Measurements from ENCODE around the gene DRG2. TPM values are rescaled to one million over a fixed set of nuclear protein-coding genes. Genes with fewer than 3 reads are reported as not detected.

Gene DRG2
- 43.0 and 43.7 TPM in 2 replicates for total RNA-seq

DNA sequence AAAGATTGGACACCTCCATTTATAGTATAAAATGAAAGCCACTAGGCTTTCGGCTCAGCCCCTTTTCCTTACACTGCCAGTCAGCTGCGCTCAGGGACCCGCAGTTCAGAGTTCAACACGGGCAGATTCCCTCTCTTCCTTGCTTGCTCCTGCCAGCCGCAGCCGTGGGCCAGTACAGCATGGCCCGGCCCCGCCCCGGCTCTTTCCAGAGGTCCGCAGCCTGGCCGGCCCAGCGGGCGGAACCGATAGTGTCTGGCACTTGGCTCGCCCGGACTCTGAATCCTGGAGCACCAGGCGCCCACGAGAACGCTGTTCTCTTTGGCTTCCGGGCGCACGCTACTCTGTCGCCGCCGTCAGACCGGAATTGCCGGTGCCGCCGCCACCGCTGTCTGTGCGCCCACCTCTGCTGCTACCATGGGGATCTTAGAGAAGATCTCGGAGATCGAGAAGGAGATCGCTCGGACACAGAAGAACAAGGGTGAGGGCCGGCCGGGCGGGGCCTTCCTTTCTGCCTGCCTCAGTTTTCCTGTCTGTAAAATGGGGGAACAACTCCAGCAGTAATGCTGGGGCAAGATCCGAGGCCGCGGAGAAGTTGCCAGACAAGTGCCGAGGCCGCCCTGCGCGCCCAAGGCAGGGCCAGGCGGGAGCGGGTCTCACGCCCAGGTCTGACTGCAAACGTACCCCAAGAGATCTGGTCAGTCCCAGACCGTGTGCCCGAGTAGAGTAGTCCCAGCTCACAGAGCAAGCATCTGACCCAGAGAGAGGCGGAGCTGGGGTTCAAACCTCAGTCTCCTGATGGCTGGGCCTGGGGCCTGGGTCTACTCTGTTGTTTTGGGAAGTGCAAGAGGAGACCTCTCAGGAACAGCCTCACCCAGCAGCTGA lies at the start of gene DRG2:
TSS of gene DRG2 (plus strand) at position 339 of the 882 bp plus-strand sequence. CDS start at position 415, 76 bp downstream.

GRCh38 chr17:18038861-18039534 lies 48.8 kb upstream of the DRG2 start, which contains the start of the genes ATPAF2 and GID4:
TSS of gene ATPAF2 (minus strand) at chr17:18039168. CDS start at chr17:18039013, 155 bp downstream.
TSS of gene GID4 (plus strand) at chr17:18039408. CDS start at chr17:18039465, 57 bp downstream.

DNA sequence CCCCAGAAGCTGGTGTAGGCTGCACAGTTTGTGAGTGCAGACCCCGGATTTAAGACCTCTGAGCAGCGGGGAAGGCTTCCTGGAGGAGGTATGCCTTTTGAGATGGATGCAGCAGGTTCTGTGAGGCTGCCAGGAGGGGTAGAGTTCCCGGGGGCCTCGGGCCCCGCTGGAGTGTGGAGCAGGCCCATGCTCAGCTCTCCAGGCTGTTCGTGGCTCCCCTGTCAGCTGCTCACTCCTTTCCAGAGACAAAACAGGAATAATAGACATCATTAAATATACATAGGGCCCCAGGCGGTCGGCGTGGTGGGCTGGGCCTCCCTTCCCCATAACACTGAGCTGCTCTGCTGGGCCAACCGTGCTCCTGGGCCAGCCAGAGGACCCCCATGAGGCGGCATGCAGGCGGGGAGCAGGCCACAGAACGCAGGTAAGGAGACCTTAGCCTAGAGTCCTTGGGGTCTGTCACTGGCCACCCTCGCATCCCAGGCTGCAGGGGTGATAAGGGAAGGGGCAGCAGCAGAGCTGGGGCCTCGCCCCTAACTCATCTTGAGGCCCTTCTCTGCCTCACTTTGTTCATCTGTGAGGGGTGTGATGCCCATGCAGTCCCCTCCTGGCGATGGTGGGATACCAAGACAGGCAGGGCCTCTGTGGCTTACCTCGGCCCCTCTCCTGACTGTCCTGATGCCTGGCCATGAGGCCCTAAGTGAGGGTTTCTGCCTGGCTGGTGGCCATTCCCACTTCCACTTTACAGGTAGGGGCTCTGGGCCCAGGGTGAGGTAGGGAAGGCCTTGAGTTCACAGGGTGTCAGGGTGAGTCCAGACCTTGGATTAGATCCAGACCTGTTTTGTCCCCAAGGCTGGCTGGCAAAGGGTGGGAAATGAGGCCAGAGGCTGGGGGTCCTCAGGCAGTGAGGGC lies 20.9 kb downstream of the DRG2 start, which contains the start of gene MYO15A:
TSS of gene MYO15A (plus strand) at position 356 of the 912 bp plus-strand sequence. CDS start 10,045 bp downstream, outside the sequence.

Other genes with a start within 250 kb of the DRG2 start
- 23.9 and 34.2 TPM in 2 replicates for gene TOM1L2, start 115.5 kb upstream of the DRG2 start, total RNA-seq
- 0.50 and 0.59 TPM in 2 replicates for gene DRC3, start 115.1 kb upstream of the DRG2 start, total RNA-seq
- 9.6 and 14.9 TPM in 2 replicates for gene ATPAF2, start 48.8 kb upstream of the DRG2 start, total RNA-seq
- 5.4 and 7.1 TPM in 2 replicates for gene GID4, start 48.5 kb upstream of the DRG2 start, total RNA-seq
- 0.59 and 2.4 TPM in 2 replicates for gene MYO15A, start 20.8 kb downstream of the DRG2 start, total RNA-seq
- 76.0 and 79.7 TPM in 2 replicates for gene ALKBH5, start 95.9 kb downstream of the DRG2 start, total RNA-seq
- gene LLGL1, start 137.7 kb downstream of the DRG2 start, total RNA-seq = 49.1 and 54.1 TPM in 2 replicates
- 248 and 284 TPM in 2 replicates for gene FLII, start 170.8 kb downstream of the DRG2 start, total RNA-seq
- 17.0 and 19.5 TPM in 2 replicates for gene MIEF2, start 172.7 kb downstream of the DRG2 start, total RNA-seq
- 24.2 and 25.9 TPM in 2 replicates for gene TOP3A, start 227.0 kb downstream of the DRG2 start, total RNA-seq
- 6.5 and 7.2 TPM in 2 replicates for gene SMCR8, start 227.3 kb downstream of the DRG2 start, total RNA-seq

Data from bronchus fibroblast of lung (primary cell).